SK-N-SH treated with all-trans-retinoic acid at 6 μM for 48 hours (cell line): Measurements from ENCODE around the gene AS3MT.

Source experiments
- ATAC-seq: fragments of 200-7000 bp; cut with Tn5 transposase; 3 replicates; pipeline ENCODE4 v1.9.1; 2020; ENCODE audit warnings: mild to moderate bottlenecking, moderate library complexity
- ARNTL ChIP-seq: fragments of 450-650 bp; formaldehyde crosslinking; IDR thresholded peaks from 2 replicates; pipeline ENCODE4 v1.5.0; 2020; ENCODE audit warnings: low read depth, mild to moderate bottlenecking, moderate library complexity, borderline replicate concordance
- BACH2 ChIP-seq: fragments of 250-450 bp; sonication (Bioruptor Pico); IDR thresholded peaks from 2 replicates; pipeline ENCODE4 v1.9.0; 2021; ENCODE audit warnings: mild to moderate bottlenecking, borderline replicate concordance
- CSDC2 ChIP-seq: fragments of 250-450 bp; sonication (Bioruptor Pico); IDR thresholded peaks from 2 replicates; pipeline ENCODE4 v1.5.0; 2020; ENCODE audit warnings: mild to moderate bottlenecking, moderate library complexity
- ESRRG ChIP-seq: fragments of 250-450 bp; sonication (Bioruptor Pico); IDR thresholded peaks from 2 replicates; pipeline ENCODE4 v1.6.1; 2021; ENCODE audit warnings: mild to moderate bottlenecking
- GLIS3 ChIP-seq: fragments of 250-450 bp; sonication (Bioruptor Pico); IDR thresholded peaks from 2 replicates; pipeline ENCODE4 v1.5.0; 2020; ENCODE audit warnings: mild to moderate bottlenecking, moderate library complexity
- ISL1 ChIP-seq: fragments of 250-450 bp; sonication (Bioruptor Pico); IDR thresholded peaks from 2 replicates; pipeline ENCODE4 v2.1.2; 2022; ENCODE audit warnings: mild to moderate bottlenecking, moderate library complexity
- OSR1 ChIP-seq: fragments of 250-450 bp; sonication (Bioruptor Pico); IDR thresholded peaks from 2 replicates; pipeline ENCODE4 v1.8.0; 2022; ENCODE audit warnings: moderate library complexity, mild to moderate bottlenecking, inconsistent platforms
- PPARA ChIP-seq: fragments of 250-450 bp; sonication (Bioruptor Pico); IDR thresholded peaks from 2 replicates; pipeline ENCODE4 v1.5.0; 2020; ENCODE audit warnings: mild to moderate bottlenecking, borderline replicate concordance
- RARB ChIP-seq: fragments of 250-450 bp; sonication (Bioruptor Pico); IDR thresholded peaks from 2 replicates; pipeline ENCODE4 v1.8.0; 2021; ENCODE audit warnings: mild to moderate bottlenecking, moderate library complexity
- SNAI2 ChIP-seq: fragments of 250-450 bp; sonication (Bioruptor Pico); IDR thresholded peaks from 2 replicates; pipeline ENCODE4 v1.5.0; 2020; ENCODE audit warnings: mild to moderate bottlenecking, moderate library complexity
- TCF4 ChIP-seq: fragments of 250-450 bp; sonication (Bioruptor Pico); IDR thresholded peaks from 2 replicates; pipeline ENCODE4 v1.8.0; 2021; ENCODE audit warnings: mild to moderate bottlenecking, moderate library complexity, borderline replicate concordance
- TOX ChIP-seq: fragments of 250-450 bp; sonication (Bioruptor Pico); IDR thresholded peaks from 2 replicates; pipeline ENCODE4 v1.8.0; 2021; ENCODE audit warnings: mild to moderate bottlenecking, moderate library complexity, borderline replicate concordance
- ZC3H10 ChIP-seq: fragments of 250-450 bp; sonication (Bioruptor Pico); IDR thresholded peaks from 2 replicates; pipeline ENCODE4 v1.5.1; 2021; ENCODE audit warnings: mild to moderate bottlenecking, moderate library complexity
- ZFP3 ChIP-seq: fragments of 250-450 bp; sonication (Bioruptor Pico); IDR thresholded peaks from 2 replicates; pipeline ENCODE4 v1.5.0; 2020; ENCODE audit warnings: mild to moderate bottlenecking, moderate library complexity
- ZFP30 ChIP-seq: fragments of 450-650 bp; formaldehyde crosslinking; IDR thresholded peaks from 2 replicates; pipeline ENCODE4 v1.5.0; 2022; ENCODE audit warnings: mild to moderate bottlenecking, moderate library complexity
- ZNF565 ChIP-seq: fragments of 450-650 bp; formaldehyde crosslinking; conservative IDR thresholded peaks from 2 replicates; pipeline ENCODE4 v1.5.0; 2020; ENCODE audit warnings: low read depth, mild to moderate bottlenecking, moderate library complexity
- ZNF70 ChIP-seq: fragments of 450-650 bp; formaldehyde crosslinking; IDR thresholded peaks from 2 replicates; pipeline ENCODE4 v1.5.0; 2020; ENCODE audit warnings: mild to moderate bottlenecking, moderate library complexity
- ZNF8 ChIP-seq: fragments of 450-650 bp; formaldehyde crosslinking; IDR thresholded peaks from 2 replicates; pipeline ENCODE4 v1.5.0; 2020; ENCODE audit warnings: mild to moderate bottlenecking, moderate library complexity
- TF ChIP-seq, protein P1 (sequence below): fragments of 250-450 bp; sonication (Bioruptor Pico); IDR thresholded peaks from 2 replicates; pipeline ENCODE4 v1.5.1; 2021; ENCODE audit warnings: mild to moderate bottlenecking, moderate library complexity
- TF ChIP-seq, protein P2 (sequence below): fragments of 250-450 bp; sonication (Bioruptor Pico); IDR thresholded peaks from 2 replicates; pipeline ENCODE4 v1.8.0; 2020; ENCODE audit warnings: mild to moderate bottlenecking, moderate library complexity, borderline replicate concordance
- TF ChIP-seq, protein P3 (sequence below): fragments of 250-450 bp; sonication (Bioruptor Pico); IDR thresholded peaks from 2 replicates; pipeline ENCODE4 v1.5.0; 2020; ENCODE audit warnings: mild to moderate bottlenecking, moderate library complexity
- TF ChIP-seq, protein P4 (sequence below): fragments of 250-450 bp; sonication (Bioruptor Pico); IDR thresholded peaks from 2 replicates; pipeline ENCODE4 v1.8.0; 2021; ENCODE audit warnings: low read depth, mild to moderate bottlenecking, moderate library complexity, borderline replicate concordance
- TF ChIP-seq, protein P5 (sequence below): fragments of 250-450 bp; sonication (Bioruptor Pico); IDR thresholded peaks from 2 replicates; pipeline ENCODE4 v1.5.1; 2020; ENCODE audit warnings: low read depth, mild to moderate bottlenecking, moderate library complexity

AS3MT gene

DNA sequence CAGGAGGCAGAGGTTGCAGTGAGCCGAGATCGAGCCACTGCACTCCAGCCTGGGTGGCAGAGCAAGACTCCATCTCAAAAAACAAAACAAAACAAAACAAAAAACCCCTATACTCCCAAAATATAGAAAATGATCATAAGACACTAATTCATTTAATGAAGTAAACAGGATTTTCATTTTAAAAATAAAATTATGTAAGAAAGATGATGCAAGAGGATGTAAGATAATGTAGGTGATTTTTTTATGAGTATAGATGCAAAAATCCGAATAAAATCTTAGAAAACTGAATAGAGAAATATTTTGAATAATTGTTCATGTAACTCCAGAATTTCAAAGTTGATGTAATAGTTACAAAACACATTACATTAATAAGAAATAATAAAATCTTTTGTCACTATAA lies 3.6 kb upstream of the AS3MT start:
- TF ChIP-seq ZC3H10 (CRISPR knock-in tag), result no peak
- no peak for TF ChIP-seq ZFP3 (CRISPR knock-in tag)
- TF ChIP-seq, protein P1, sequence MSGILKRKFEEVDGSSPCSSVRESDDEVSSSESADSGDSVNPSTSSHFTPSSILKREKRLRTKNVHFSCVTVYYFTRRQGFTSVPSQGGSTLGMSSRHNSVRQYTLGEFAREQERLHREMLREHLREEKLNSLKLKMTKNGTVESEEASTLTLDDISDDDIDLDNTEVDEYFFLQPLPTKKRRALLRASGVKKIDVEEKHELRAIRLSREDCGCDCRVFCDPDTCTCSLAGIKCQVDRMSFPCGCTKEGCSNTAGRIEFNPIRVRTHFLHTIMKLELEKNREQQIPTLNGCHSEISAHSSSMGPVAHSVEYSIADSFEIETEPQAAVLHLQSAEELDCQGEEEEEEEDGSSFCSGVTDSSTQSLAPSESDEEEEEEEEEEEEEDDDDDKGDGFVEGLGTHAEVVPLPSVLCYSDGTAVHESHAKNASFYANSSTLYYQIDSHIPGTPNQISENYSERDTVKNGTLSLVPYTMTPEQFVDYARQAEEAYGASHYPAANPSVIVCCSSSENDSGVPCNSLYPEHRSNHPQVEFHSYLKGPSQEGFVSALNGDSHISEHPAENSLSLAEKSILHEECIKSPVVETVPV (CRISPR knock-in tag), result no peak
- no peak for TF ChIP-seq TOX
- TF ChIP-seq ARNTL (CRISPR knock-in tag), result no peak
- TF ChIP-seq, protein P2, sequence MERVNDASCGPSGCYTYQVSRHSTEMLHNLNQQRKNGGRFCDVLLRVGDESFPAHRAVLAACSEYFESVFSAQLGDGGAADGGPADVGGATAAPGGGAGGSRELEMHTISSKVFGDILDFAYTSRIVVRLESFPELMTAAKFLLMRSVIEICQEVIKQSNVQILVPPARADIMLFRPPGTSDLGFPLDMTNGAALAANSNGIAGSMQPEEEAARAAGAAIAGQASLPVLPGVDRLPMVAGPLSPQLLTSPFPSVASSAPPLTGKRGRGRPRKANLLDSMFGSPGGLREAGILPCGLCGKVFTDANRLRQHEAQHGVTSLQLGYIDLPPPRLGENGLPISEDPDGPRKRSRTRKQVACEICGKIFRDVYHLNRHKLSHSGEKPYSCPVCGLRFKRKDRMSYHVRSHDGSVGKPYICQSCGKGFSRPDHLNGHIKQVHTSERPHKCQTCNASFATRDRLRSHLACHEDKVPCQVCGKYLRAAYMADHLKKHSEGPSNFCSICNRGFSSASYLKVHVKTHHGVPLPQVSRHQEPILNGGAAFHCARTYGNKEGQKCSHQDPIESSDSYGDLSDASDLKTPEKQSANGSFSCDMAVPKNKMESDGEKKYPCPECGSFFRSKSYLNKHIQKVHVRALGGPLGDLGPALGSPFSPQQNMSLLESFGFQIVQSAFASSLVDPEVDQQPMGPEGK, result no peak
- no peak for TF ChIP-seq RARB (CRISPR knock-in tag)
- no peak for TF ChIP-seq ZNF565 (CRISPR knock-in tag)
- no peak for TF ChIP-seq ISL1 (CRISPR knock-in tag)
- TF ChIP-seq CSDC2 (CRISPR knock-in tag), result no peak
- no peak for TF ChIP-seq SNAI2 (CRISPR knock-in tag)
- TF ChIP-seq BACH2 (CRISPR knock-in tag), result no peak
- TF ChIP-seq, protein P3, sequence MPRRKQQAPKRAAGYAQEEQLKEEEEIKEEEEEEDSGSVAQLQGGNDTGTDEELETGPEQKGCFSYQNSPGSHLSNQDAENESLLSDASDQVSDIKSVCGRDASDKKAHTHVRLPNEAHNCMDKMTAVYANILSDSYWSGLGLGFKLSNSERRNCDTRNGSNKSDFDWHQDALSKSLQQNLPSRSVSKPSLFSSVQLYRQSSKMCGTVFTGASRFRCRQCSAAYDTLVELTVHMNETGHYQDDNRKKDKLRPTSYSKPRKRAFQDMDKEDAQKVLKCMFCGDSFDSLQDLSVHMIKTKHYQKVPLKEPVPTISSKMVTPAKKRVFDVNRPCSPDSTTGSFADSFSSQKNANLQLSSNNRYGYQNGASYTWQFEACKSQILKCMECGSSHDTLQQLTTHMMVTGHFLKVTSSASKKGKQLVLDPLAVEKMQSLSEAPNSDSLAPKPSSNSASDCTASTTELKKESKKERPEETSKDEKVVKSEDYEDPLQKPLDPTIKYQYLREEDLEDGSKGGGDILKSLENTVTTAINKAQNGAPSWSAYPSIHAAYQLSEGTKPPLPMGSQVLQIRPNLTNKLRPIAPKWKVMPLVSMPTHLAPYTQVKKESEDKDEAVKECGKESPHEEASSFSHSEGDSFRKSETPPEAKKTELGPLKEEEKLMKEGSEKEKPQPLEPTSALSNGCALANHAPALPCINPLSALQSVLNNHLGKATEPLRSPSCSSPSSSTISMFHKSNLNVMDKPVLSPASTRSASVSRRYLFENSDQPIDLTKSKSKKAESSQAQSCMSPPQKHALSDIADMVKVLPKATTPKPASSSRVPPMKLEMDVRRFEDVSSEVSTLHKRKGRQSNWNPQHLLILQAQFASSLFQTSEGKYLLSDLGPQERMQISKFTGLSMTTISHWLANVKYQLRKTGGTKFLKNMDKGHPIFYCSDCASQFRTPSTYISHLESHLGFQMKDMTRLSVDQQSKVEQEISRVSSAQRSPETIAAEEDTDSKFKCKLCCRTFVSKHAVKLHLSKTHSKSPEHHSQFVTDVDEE (CRISPR knock-in tag), result no peak
- no peak for ATAC-seq

DNA sequence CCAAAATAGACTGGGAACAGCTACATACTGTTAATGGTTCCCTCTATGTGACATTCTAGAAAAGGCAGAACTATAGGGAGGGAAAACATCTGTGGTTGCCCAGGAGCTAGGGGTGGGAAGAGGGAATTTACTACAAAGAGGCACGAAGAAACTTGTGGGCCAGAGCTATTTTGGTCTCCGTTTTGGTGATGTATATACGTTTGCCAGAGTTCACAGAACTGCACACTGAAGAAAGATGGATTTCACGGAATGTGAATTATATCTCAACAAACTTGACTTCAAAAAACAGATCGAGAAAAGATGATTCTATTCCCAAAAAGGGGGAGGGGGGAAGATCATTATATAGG lies 386 bp upstream of the AS3MT start:
- no peak for TF ChIP-seq ZNF565 (CRISPR knock-in tag)
- no peak for TF ChIP-seq ESRRG (CRISPR knock-in tag)
- TF ChIP-seq OSR1 (CRISPR knock-in tag), result no peak
- TF ChIP-seq, protein P4, sequence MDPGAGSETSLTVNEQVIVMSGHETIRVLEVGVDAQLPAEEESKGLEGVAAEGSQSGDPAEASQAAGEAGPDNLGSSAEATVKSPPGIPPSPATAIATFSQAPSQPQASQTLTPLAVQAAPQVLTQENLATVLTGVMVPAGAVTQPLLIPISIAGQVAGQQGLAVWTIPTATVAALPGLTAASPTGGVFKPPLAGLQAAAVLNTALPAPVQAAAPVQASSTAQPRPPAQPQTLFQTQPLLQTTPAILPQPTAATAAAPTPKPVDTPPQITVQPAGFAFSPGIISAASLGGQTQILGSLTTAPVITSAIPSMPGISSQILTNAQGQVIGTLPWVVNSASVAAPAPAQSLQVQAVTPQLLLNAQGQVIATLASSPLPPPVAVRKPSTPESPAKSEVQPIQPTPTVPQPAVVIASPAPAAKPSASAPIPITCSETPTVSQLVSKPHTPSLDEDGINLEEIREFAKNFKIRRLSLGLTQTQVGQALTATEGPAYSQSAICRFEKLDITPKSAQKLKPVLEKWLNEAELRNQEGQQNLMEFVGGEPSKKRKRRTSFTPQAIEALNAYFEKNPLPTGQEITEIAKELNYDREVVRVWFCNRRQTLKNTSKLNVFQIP (CRISPR knock-in tag), result no peak
- no peak for TF ChIP-seq TCF4 (CRISPR knock-in tag)
- TF ChIP-seq BACH2 (CRISPR knock-in tag), result no peak
- TF ChIP-seq, all 23 proteins: peak for 0
- peak; percentile 43 for ATAC-seq

DNA sequence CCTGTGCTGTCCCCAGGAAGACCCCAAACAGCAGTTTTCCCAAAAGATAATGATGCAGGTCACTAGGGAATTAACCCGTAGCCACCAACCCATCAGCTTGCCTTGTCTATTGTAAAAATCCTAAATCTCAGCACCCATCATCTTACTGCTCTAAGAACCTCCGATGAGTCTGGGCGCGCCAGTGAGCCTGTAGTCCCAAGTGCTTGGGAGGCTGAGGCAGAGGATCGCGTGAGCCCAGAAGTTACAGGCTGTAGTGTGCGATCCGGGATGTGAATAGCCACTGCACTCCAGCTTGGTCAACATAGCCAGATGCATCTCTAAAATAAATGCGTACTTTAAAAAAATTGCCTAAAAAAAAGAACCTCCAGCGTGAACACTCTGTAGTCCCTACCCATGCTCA lies 951 bp downstream of the AS3MT start:
- ATAC-seq, result no peak
- TF ChIP-seq, protein P4 (CRISPR knock-in tag), result no peak
- no peak for TF ChIP-seq ZC3H10 (CRISPR knock-in tag)
- no peak for TF ChIP-seq TOX
- TF ChIP-seq ZFP3 (CRISPR knock-in tag), result no peak
- TF ChIP-seq OSR1 (CRISPR knock-in tag), result no peak
- no peak for TF ChIP-seq ESRRG (CRISPR knock-in tag)
- no peak for TF ChIP-seq SNAI2 (CRISPR knock-in tag)

DNA sequence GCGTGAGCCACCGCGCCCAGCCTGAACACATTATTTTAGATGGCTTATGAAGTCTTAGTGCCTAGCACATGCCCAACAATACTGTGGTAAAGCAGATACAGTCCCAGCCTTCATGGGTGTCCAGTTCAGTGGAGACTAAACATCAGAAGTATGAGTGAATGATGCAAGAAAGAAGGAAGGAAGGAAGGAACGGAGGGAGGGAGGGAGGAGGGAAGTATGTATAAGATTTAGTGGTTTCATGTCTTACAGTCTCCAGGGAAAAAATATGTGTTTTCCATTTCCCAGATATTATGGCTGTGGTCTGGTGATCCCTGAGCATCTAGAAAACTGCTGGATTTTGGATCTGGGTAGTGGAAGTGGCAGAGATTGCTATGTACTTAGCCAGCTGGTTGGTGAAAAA lies 2.9 kb downstream of the AS3MT start:
- no peak for ATAC-seq

More for the DNA sequence above, 2.9 kb downstream of the AS3MT start:
- no peak for TF ChIP-seq PPARA
- no peak for TF ChIP-seq GLIS3
- TF ChIP-seq ZNF8, result no peak
- no peak for TF ChIP-seq ESRRG (CRISPR knock-in tag)
- TF ChIP-seq ARNTL (CRISPR knock-in tag), result no peak
- no peak for TF ChIP-seq CSDC2 (CRISPR knock-in tag)
- no peak for TF ChIP-seq ZNF70 (CRISPR knock-in tag)
- no peak for TF ChIP-seq OSR1 (CRISPR knock-in tag)
- no peak for TF ChIP-seq ZFP30 (CRISPR knock-in tag)
- TF ChIP-seq, protein P5, sequence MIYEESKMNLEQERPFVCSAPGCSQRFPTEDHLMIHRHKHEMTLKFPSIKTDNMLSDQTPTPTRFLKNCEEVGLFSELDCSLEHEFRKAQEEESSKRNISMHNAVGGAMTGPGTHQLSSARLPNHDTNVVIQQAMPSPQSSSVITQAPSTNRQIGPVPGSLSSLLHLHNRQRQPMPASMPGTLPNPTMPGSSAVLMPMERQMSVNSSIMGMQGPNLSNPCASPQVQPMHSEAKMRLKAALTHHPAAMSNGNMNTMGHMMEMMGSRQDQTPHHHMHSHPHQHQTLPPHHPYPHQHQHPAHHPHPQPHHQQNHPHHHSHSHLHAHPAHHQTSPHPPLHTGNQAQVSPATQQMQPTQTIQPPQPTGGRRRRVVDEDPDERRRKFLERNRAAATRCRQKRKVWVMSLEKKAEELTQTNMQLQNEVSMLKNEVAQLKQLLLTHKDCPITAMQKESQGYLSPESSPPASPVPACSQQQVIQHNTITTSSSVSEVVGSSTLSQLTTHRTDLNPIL (CRISPR knock-in tag), result no peak
- TF ChIP-seq TOX, result no peak
- no peak for TF ChIP-seq ISL1 (CRISPR knock-in tag)
- TF ChIP-seq, all 23 proteins: peak for 0
